Astrocyte (in vitro differentiated cells and primary cell): ENCODE measurements around the gene CHTOP.
"Not testable (repeated sequence)": the region's sequence is repeated elsewhere in the genome, so short reads cannot be mapped to it uniquely, and the experiment has no call there.

Experiments used
- CTCF ChIP-seq: IDR thresholded peaks from 2 replicates; pipeline ENCODE4 v1.5.1; 2011; ENCODE audit warnings: low read depth, mild to moderate bottlenecking, inconsistent platforms, low read length, moderate library complexity; ENCODE audit not compliant: insufficient read depth
- EZH2 ChIP-seq: IDR thresholded peaks from 2 replicates; pipeline ENCODE4 v1.6.1; 2012; ENCODE audit warnings: mild to moderate bottlenecking, low read length, inconsistent platforms; ENCODE audit not compliant: insufficient read depth

GRCh38 chr1:153671628-153672353 is 37.9 kb downstream of the CHTOP start:
- not testable (repeated sequence) for TF ChIP-seq CTCF, EZH2
